ENCODE results near the gene IPO7. TPM values are rescaled to one million over a fixed set of nuclear protein-coding genes. Genes with fewer than 3 reads are reported as not detected.

Gene IPO7
- total RNA-seq, 1 donor from 2014 or later, result 129 TPM

- no peak for TF ChIP-seq CTCF (IDR thresholded peaks at IDR 0.05; ENCODE audit: unreplicated experiment)
- no peak overlapping the region for H3K4me3 Mint-ChIP-seq (ENCODE audit: low read depth)
- peaks cover 12% of the 10 kb centered on the region for H3K9me3 Mint-ChIP-seq (ENCODE audit: low read depth)
- no peak overlapping the region for H3K27ac Mint-ChIP-seq
- H3K27me3 Mint-ChIP-seq, result no peaks in the 10 kb centered on the region
- no peak for DNase-seq (ENCODE audit: low spot score, unreplicated experiment)
- H3K36me3 Mint-ChIP-seq (ENCODE audit: insufficient read depth), result peaks cover 12% of the 10 kb centered on the region
- H3K4me1 Mint-ChIP-seq (ENCODE audit: low read depth), result peaks cover 1% of the 10 kb centered on the region
These were observed 71.3 kb downstream of the IPO7 start for GRCh38 chr11:9455722-9456121.

- no peak for TF ChIP-seq CTCF (IDR thresholded peaks at IDR 0.05; ENCODE audit: unreplicated experiment)
- DNase-seq (ENCODE audit: low spot score, unreplicated experiment), result no peak
- Mint-ChIP-seq H3K27ac (peak overlapping the region; percentile 99), H3K4me3 (ENCODE audit: low read depth) (peak overlapping the region; percentile 95), H3K4me1 (ENCODE audit: low read depth) (peaks cover 7% of the 10 kb centered on the region), H3K9me3 (ENCODE audit: low read depth) (peaks cover 8% of the 10 kb centered on the region), H3K27me3 (no peaks in the 10 kb centered on the region), H3K36me3 (ENCODE audit: insufficient read depth) (peaks cover 10% of the 10 kb centered on the region)
These were observed 75.3 kb downstream of the IPO7 start for GRCh38 chr11:9459667-9460321.

DNA sequence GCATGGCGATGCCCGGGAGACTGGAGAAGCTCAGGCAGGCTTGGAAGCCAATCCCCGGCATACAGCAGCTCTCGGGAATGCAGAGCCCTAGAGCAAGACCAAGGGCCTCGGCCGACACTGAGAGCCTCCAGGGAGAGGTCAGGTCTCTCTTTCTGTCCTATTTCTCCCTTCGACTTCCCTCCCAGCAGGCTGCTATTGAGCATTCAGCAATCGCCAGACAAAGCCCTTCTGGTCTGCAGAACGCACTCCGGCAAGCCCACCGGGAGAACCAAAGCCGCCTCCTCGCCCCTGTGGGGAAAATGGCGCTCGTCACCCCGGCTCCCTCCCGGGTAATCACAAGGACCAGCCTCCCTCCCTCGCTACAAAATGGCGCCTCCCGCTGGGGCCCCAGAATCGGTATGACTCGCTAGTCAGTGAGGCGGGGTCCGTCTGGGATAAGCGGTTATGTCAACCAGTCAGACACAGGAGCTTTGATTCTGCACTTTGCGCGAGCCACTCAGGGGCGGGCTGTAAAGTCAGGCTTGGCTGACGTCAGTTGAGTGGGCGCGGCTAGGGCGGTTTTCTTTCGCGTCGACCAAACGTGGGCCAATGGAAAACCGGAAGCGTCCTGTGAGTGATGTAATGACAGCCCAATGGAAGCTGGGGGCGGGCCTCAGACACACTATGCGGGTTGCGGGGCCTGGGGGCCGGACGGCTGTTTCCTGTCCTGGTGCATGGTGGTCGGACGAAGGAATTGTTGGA lies 76.0 kb downstream of the IPO7 start, which contains the start of gene ZNF143:
Gene ZNF143, plus strand, starts transcription at position 691 of the 741 bp plus-strand sequence. CDS start 10,297 bp downstream, outside the sequence.
- DNase-seq (ENCODE audit: low spot score, unreplicated experiment), result peak; percentile 99
- peak within 1 kb of the TSS; percentile 99 for H3K27ac Mint-ChIP-seq
- TF ChIP-seq CTCF (IDR thresholded peaks at IDR 0.05; ENCODE audit: unreplicated experiment), result no peak

GRCh38 chr11:9461063-9461759 lies 76.8 kb downstream of the IPO7 start:
- Mint-ChIP-seq H3K4me1 (ENCODE audit: low read depth) (peaks cover 7% of the 10 kb centered on the region), H3K36me3 (ENCODE audit: insufficient read depth) (peaks cover 9% of the 10 kb centered on the region), H3K4me3 (ENCODE audit: low read depth) (peak overlapping the region; percentile 95), H3K27me3 (no peaks in the 10 kb centered on the region), H3K27ac (peak overlapping the region; percentile 99), H3K9me3 (ENCODE audit: low read depth) (peaks cover 3% of the 10 kb centered on the region)
- peak; percentile 68 for DNase-seq (ENCODE audit: low spot score, unreplicated experiment)
- no peak for TF ChIP-seq CTCF (IDR thresholded peaks at IDR 0.05; ENCODE audit: unreplicated experiment)

More for the DNA sequence above, 76.0 kb downstream of the IPO7 start, which contains the start of gene ZNF143:
- Mint-ChIP-seq H3K36me3 (ENCODE audit: insufficient read depth) (peaks cover 10% of the 10 kb centered on the region), H3K4me3 (ENCODE audit: low read depth) (peak within 1 kb of the TSS; percentile 95), H3K9me3 (ENCODE audit: low read depth) (peaks cover 8% of the 10 kb centered on the region), H3K27me3 (no peaks in the 10 kb centered on the region), H3K4me1 (ENCODE audit: low read depth) (peaks cover 7% of the 10 kb centered on the region)

DNA sequence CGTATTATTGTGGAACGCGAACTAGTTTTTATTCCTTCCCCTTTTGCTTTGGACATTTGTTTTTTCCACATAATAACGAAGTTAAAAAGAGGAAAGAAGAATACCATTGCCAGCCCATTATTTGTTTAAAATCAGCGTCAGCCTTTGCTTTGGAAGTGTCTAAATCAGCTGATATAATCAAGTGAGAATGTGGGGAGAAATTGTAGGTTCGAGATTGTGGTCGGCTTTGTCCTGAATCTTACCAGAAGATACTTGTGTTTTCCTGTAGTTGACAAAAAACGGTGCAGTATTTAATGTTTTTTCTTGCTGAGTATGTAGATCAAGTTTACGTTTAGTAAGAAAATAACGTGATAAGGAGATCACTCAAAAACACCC lies 77.3 kb downstream of the IPO7 start:
- TF ChIP-seq CTCF (IDR thresholded peaks at IDR 0.05; ENCODE audit: unreplicated experiment), result no peak
- no peak for DNase-seq (ENCODE audit: low spot score, unreplicated experiment)
- Mint-ChIP-seq H3K36me3 (ENCODE audit: insufficient read depth) (peaks cover 10% of the 10 kb centered on the region), H3K27me3 (no peaks in the 10 kb centered on the region), H3K9me3 (ENCODE audit: low read depth) (peaks cover 3% of the 10 kb centered on the region), H3K27ac (peak overlapping the region; percentile 92), H3K4me1 (ENCODE audit: low read depth) (peaks cover 7% of the 10 kb centered on the region), H3K4me3 (ENCODE audit: low read depth) (peak overlapping the region; percentile 95)
